NCI-H460 (cell line): Measurements from ENCODE around the gene PCSK1N. TPM values are rescaled to one million over a fixed set of nuclear protein-coding genes. Genes with fewer than 3 reads are reported as not detected.
"Not testable (repeated sequence)": the region's sequence is repeated elsewhere in the genome, so short reads cannot be mapped to it uniquely, and the experiment has no call there.

ENCODE experiments used
- DNase-seq: peaks from one replicate; pipeline ENCODE4 v3.0.0-alpha.2; 2016; ENCODE audit warnings: low read depth; ENCODE audit errors: extremely low read depth
- polyA plus RNA-seq: library from polyadenylated mRNA; depleted of rRNA; stranded (reverse); fragments of >200 nt; gene quantifications from 2 replicates; pipeline ENCODE4 v1.2.3, GENCODE V29; 2014; cell fraction: nucleus; rRNA removed
- total RNA-seq: library from RNA; depleted of rRNA; stranded (reverse); fragments of >200 nt; shearing (Covaris generic); gene quantifications from 2 replicates; pipeline ENCODE4 v1.2.3, GENCODE V29; 2014; rRNA removed

The PCSK1N gene, protein sequence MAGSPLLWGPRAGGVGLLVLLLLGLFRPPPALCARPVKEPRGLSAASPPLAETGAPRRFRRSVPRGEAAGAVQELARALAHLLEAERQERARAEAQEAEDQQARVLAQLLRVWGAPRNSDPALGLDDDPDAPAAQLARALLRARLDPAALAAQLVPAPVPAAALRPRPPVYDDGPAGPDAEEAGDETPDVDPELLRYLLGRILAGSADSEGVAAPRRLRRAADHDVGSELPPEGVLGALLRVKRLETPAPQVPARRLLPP
- total RNA-seq: 7.5 and 8.1 TPM in 2 replicates
- 13.9 and 21.6 TPM in 2 replicates for polyA plus RNA-seq

GRCh38 chrX:48835524-48836329, at the start of gene PCSK1N:
PCSK1N (minus strand) TSS chrX:48835610; CDS start chrX:48835532, 78 bp downstream.
- no peak for DNase-seq

DNA sequence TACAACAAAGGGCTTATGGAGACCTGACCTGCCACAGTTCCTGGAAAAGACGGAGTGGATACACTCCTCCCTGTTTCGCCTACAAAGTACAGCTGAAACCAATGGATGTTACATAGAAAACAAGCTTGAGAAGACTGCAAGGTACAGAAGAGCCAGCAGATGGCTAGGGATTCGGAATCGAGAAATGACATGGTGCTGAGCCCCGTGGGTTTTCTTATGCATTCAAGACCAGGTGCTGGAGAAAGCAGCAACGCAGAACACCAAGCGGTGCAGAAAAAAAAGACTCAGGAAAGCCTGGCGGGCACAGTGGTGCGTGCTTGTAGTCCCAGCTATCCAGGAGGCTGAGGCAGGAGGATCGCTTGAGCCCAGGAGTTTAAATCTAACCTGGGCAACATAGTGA, 48.3 kb upstream of the PCSK1N start:
- no peak for DNase-seq

GRCh38 chrX:48876944-48877343, 41.5 kb upstream of the PCSK1N start:
- not testable (repeated sequence) for DNase-seq

DNA sequence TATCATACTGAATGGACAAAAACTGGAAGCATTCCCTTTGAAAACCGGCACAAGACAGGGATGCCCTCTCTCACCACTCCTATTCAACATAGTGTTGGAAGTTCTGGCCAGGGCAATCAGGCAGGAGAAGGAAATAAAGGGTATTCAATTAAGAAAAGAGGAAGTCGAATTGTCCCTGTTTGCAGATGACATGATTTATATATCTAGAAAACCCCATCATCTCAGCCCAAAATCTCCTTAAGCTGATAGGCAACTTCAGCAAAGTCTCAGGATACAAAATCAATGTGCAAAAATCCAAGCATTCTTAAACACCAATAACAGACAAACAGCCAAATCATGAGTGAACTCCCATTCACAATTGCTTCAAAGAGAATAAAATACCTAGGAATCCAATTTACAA, 36.6 kb upstream of the PCSK1N start:
- not testable (repeated sequence) for DNase-seq

- DNase-seq: no peak
Observed at GRCh38 chrX:48864210-48864609, 28.8 kb upstream of the PCSK1N start.

DNA sequence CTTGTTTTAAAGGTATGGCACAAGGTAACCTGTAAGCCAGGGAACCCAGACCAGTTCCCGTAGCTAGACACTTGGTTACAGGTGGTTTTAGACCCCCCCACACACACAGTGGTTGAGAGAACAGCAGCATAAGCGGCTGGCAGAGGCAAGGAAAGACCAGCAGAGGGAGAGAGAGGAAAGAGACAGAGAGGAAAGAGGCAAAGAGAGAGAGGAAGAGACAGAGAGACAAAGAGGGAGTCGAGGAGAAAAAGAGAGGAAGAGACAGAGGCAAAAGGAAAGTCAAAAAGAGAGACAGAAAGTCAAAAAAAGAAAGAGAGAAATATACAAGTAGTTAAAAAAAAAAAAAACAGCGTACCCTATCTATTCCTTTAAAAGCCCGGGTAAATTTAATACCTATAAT, 19.5 kb upstream of the PCSK1N start:
- DNase-seq: no peak

DNA sequence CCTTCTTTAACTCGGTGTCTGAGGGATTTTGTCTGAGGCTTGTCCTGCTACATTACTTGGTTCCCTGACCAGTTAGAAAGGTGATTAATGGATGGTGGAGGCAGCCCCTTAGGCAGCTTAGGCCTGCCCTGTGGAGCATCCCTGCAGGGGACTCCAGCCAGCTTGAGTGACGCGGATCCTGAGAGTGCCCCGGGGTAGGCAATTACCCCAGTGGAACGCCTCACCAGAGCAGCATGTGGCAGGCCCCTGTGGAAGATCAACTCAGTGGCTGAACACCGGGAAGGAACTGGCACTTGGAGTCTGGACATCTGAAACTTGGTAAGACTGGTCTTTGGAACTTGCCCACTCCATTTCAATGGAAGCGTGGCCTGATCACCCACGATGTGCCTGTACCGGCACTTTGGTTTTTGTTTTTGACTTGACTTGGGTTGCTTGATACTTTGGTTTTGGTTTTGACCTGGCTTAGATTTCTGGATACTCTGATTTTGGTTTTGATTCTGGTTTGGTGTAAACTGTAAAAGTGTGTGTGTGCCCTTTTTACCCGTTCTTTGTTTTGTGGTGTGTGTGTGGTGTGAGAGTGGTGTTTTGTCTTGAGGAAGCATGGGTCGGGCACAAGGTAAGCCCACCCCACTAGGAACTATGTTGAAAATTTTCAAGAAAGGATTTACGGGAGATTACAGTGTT, 18.9 kb upstream of the PCSK1N start:
- not testable (repeated sequence) for DNase-seq

GRCh38 chrX:48853494-48853893, 18.1 kb upstream of the PCSK1N start:
- DNase-seq: not testable (repeated sequence)

- no peak for DNase-seq
Observed at GRCh38 chrX:48852857-48853256, 17.4 kb upstream of the PCSK1N start.

- DNase-seq: no peak
Observed at GRCh38 chrX:48848847-48849246, 13.4 kb upstream of the PCSK1N start.

DNA sequence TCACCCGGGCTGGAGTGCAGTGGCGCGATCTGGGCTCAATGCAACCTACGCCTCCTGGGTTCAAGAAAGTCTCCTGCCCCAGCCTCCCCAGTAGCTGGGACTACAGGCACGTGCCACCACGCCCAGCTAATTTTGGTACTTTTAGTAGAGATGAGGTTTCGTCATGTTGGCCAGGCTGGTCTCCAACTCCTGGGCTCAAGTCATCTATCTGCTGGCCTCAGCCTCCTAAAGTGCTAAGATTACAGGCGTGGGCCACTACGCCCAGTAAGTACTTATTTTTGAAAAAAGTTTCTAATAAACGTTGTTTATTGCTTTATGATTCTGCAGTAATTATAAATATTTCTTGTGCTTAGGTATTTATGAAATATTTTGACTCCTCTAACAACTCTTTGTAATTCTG, 4.3 kb upstream of the PCSK1N start:
- DNase-seq: no peak

- no peak for DNase-seq
Observed at GRCh38 chrX:48834383-48834709, 1.1 kb downstream of the PCSK1N start.

GRCh38 chrX:48833542-48834138, 1.8 kb downstream of the PCSK1N start:
- no peak for DNase-seq

DNA sequence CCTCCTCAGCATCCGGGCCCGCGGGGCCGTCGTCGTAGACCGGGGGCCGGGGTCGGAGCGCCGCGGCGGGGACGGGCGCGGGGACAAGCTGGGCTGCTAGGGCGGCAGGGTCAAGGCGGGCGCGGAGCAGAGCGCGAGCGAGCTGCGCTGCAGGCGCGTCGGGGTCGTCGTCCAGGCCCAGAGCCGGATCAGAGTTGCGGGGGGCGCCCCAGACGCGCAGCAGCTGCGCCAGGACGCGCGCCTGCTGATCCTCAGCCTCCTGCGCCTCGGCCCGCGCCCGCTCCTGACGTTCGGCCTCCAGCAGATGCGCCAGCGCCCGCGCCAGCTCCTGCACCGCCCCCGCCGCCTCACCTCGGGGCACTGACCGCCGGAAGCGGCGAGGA, 3.5 kb downstream of the PCSK1N start:
- no peak for DNase-seq

DNA sequence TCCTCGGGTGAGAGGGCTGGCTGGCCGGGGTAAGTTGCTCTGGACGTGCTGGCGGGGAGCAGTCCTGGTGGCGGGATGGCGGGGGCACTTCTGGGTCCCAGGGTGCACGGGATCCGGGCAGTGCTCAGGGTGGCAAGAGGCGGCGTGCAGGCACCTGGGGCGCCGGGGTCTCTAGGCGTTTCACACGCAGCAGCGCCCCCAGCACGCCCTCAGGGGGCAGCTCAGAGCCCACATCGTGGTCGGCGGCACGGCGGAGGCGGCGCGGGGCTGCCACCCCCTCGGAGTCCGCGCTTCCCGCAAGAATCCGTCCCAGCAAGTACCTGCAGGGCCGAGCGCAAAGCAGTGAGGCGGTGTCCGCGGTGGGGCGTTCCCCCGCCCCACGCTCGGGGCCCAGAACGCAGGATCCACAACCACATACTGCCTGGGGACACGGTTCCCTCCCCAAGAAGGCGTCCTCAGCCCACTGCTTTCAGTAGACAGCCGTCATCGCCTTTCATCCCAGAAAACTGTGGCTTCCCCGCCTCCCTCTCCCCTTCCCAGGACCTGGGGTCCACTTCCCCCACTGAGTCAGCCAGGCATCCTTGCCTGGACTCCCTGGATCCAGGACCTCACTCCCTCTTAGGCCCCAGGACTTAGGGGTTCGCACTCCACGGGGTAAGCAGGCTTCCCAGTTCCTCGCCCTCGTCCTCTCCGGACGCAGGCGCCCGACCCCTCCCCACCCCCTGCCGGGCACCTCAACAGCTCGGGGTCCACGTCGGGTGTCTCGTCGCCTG, 4.1 kb downstream of the PCSK1N start:
- no peak for DNase-seq

GRCh38 chrX:48829016-48829735, 6.2 kb downstream of the PCSK1N start:
- DNase-seq: no peak

DNA sequence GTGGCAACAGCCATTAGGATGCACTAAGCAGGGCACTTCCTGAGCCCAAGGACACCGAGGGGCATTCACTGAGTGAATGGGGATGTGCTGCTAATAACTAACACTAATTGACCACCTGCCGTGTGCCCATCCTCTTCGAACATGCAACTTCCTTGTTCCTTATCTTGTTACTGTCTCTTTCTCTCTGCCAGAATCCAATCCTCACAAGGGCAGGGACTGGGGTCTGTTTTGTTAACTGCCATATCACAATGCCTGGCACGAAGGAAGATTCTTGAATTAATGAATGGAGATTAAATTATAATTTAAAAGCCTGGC, 7.8 kb downstream of the PCSK1N start:
- DNase-seq: no peak

DNA sequence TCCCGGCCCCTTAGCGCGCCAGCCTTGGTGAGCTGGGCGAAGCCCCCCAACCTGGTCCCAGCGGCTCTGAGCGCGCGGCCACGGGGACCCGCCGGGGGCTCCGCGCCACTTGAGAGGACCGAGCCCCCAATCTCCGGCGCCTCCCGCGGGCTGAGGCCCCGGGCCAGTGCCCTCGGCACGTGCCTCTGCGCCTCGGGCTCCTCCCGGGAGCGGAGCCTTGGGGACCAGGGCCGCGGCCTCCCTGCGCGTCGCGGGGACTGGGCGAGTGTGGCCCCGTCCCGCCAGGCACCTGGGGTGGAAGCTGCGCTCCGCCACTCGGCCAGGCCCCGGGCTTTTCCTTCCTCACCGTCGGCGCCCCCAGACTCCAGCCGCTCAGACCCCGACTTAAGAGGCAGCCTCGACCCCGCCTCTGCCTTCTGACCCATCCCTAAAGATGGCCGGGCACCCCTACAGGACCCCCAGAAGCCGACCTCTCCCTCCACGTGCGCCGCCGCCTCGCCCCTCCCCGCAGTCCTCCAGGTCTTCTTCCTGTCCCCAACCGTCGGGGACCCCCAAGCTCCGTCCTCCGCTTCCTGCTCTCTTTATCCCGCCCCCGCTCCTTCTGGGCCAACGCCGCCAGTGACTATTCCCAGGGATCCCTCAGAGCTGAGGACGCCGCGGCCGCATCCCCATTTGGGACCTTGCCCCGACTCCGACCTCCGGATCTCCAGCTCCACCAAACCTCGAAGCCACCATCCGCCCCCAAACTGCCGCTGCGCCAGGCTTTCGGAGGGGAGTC, 8.3 kb downstream of the PCSK1N start:
- no peak for DNase-seq
